ENCODE measurements around the gene FKBP5.

DNA sequence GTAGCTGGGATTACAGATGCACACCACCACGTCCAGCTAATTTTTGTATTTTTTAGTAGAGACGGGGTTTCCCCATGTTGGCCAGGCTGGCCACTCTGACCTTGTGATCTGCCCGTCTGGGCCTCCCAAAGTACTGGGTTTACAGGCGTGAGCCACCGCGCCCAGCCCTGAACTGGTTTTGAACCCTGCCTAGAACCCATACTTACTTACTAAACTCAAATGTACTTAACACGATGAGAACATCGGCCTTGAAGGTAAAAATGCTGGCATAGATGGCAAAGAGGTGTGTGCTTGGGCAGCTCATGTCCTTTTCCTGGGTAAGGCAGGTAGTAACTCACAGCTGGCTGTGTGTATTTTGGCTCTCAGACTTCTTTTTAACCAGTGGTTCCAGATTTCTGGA is 44.9 kb upstream of the FKBP5 start:
- TF ChIP-seq, protein P1, sequence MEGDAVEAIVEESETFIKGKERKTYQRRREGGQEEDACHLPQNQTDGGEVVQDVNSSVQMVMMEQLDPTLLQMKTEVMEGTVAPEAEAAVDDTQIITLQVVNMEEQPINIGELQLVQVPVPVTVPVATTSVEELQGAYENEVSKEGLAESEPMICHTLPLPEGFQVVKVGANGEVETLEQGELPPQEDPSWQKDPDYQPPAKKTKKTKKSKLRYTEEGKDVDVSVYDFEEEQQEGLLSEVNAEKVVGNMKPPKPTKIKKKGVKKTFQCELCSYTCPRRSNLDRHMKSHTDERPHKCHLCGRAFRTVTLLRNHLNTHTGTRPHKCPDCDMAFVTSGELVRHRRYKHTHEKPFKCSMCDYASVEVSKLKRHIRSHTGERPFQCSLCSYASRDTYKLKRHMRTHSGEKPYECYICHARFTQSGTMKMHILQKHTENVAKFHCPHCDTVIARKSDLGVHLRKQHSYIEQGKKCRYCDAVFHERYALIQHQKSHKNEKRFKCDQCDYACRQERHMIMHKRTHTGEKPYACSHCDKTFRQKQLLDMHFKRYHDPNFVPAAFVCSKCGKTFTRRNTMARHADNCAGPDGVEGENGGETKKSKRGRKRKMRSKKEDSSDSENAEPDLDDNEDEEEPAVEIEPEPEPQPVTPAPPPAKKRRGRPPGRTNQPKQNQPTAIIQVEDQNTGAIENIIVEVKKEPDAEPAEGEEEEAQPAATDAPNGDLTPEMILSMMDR (conservative IDR thresholded peaks at IDR 0.05; ENCODE audit: low read length), result no peak
- no peak for TF ChIP-seq EZH2phosphoT487 (IDR thresholded peaks at IDR 0.05; ENCODE audit: borderline replicate concordance, low read depth, low read length)
